ENCODE results near the gene ABCC4.

The ABCC4 gene

GRCh38 chr13:95267662-95268342, 33.4 kb downstream of the ABCC4 start:
- H3K4me3 ChIP-seq (ENCODE audit: low read length): no peak overlapping the region

GRCh38 chr13:95264225-95264624, 37.0 kb downstream of the ABCC4 start:
- Histone ChIP-seq H3K4me1 (ENCODE audit: low read length) (peaks cover 35% of the 10 kb centered on the region), H2AFZ (ENCODE audit: low read depth, low read length) (no peak overlapping the region), H3K36me3 (replicated peaks; ENCODE audit: low read depth, low read length) (peaks cover 15% of the 10 kb centered on the region), H3K4me3 (ENCODE audit: low read length) (no peak overlapping the region), H3K9ac (ENCODE audit: low read length) (no peak overlapping the region), H3K27ac (ENCODE audit: low read length) (no peak overlapping the region), H4K20me1 (ENCODE audit: insufficient read depth, low read length) (no peaks in the 10 kb centered on the region), H3K27me3 (ENCODE audit: low read depth, low read length) (no peaks in the 10 kb centered on the region), H3K79me2 (ENCODE audit: low read length) (no peaks in the 10 kb centered on the region), H3K9me3 (ENCODE audit: insufficient read depth, low read length) (no peaks in the 10 kb centered on the region), H3K4me2 (ENCODE audit: low read length) (no peak overlapping the region)
- no peak for TF ChIP-seq EZH2phosphoT487 (IDR thresholded peaks at IDR 0.05; ENCODE audit: low read depth)
- no peak for TF ChIP-seq CTCF (IDR thresholded peaks at IDR 0.05; ENCODE audit: low read depth, low read length)

More at GRCh38 chr13:95267662-95268342, 33.4 kb downstream of the ABCC4 start:
- Histone ChIP-seq H3K27me3 (ENCODE audit: low read depth, low read length) (no peaks in the 10 kb centered on the region), H3K4me2 (ENCODE audit: low read length) (peak overlapping the region; percentile 32; the same call in 1 of the 2 replicates), H3K4me1 (ENCODE audit: low read length) (peaks cover 18% of the 10 kb centered on the region), H3K79me2 (ENCODE audit: low read length) (no peaks in the 10 kb centered on the region), H3K9me3 (ENCODE audit: insufficient read depth, low read length) (no peaks in the 10 kb centered on the region), H3K9ac (ENCODE audit: low read length) (no peak overlapping the region), H2AFZ (ENCODE audit: low read depth, low read length) (no peak overlapping the region), H3K27ac (ENCODE audit: low read length) (0 out of 2 replicates have a peak overlapping the region, but pooled peaks have one; percentile 10), H3K36me3 (replicated peaks; ENCODE audit: low read depth, low read length) (peaks cover 15% of the 10 kb centered on the region), H4K20me1 (ENCODE audit: insufficient read depth, low read length) (no peaks in the 10 kb centered on the region)
- TF ChIP-seq CTCF (IDR thresholded peaks at IDR 0.05; ENCODE audit: low read depth, low read length) (no peak), EZH2phosphoT487 (IDR thresholded peaks at IDR 0.05; ENCODE audit: low read depth) (no peak)

GRCh38 chr13:95262837-95263384, 38.3 kb downstream of the ABCC4 start:
- Histone ChIP-seq H3K4me3 (ENCODE audit: low read length) (no peak overlapping the region), H3K4me2 (ENCODE audit: low read length) (no peak overlapping the region), H3K79me2 (ENCODE audit: low read length) (no peaks in the 10 kb centered on the region), H3K9me3 (ENCODE audit: insufficient read depth, low read length) (no peaks in the 10 kb centered on the region), H3K36me3 (replicated peaks; ENCODE audit: low read depth, low read length) (peaks cover 15% of the 10 kb centered on the region), H3K9ac (ENCODE audit: low read length) (no peak overlapping the region), H3K27me3 (ENCODE audit: low read depth, low read length) (no peaks in the 10 kb centered on the region), H2AFZ (ENCODE audit: low read depth, low read length) (no peak overlapping the region), H3K27ac (ENCODE audit: low read length) (no peak overlapping the region), H4K20me1 (ENCODE audit: insufficient read depth, low read length) (no peaks in the 10 kb centered on the region), H3K4me1 (ENCODE audit: low read length) (peaks cover 32% of the 10 kb centered on the region)
- TF ChIP-seq EZH2phosphoT487 (IDR thresholded peaks at IDR 0.05; ENCODE audit: low read depth) (no peak), CTCF (IDR thresholded peaks at IDR 0.05; ENCODE audit: low read depth, low read length) (no peak)

- Histone ChIP-seq H3K27ac (ENCODE audit: low read length) (no peak overlapping the region), H3K27me3 (ENCODE audit: low read depth, low read length) (no peaks in the 10 kb centered on the region), H3K9me3 (ENCODE audit: insufficient read depth, low read length) (no peaks in the 10 kb centered on the region), H3K79me2 (ENCODE audit: low read length) (no peaks in the 10 kb centered on the region), H3K9ac (ENCODE audit: low read length) (no peak overlapping the region), H3K4me3 (ENCODE audit: low read length) (no peak overlapping the region), H3K4me2 (ENCODE audit: low read length) (no peak overlapping the region), H3K36me3 (replicated peaks; ENCODE audit: low read depth, low read length) (peaks cover 9% of the 10 kb centered on the region), H4K20me1 (ENCODE audit: insufficient read depth, low read length) (no peaks in the 10 kb centered on the region), H3K4me1 (ENCODE audit: low read length) (peaks cover 25% of the 10 kb centered on the region), H2AFZ (ENCODE audit: low read depth, low read length) (no peak overlapping the region)
- TF ChIP-seq EZH2phosphoT487 (IDR thresholded peaks at IDR 0.05; ENCODE audit: low read depth): no peak
- TF ChIP-seq CTCF (IDR thresholded peaks at IDR 0.05; ENCODE audit: low read depth, low read length): no peak
Measured at GRCh38 chr13:95261956-95262355, 39.3 kb downstream of the ABCC4 start.
